ENCODE results near the gene SRRD. TPM values are rescaled to one million over a fixed set of nuclear protein-coding genes. Genes with fewer than 3 reads are reported as not detected.

Gene SRRD
- total and polyA plus RNA-seq, 2 of the 13 experiments (the other 11 are each of a cell fraction or from before 2014, with no cell fraction given) = 22.8 to 36.6 TPM

- no peak overlapping the region for H3K27ac ChIP-seq (ENCODE audit: extremely low read length, insufficient read depth, low read length)
- H3K9me3 ChIP-seq (ENCODE audit: low read length) = no peaks in the 10 kb centered on the region
- no peak overlapping the region for H3K9ac ChIP-seq (ENCODE audit: insufficient read depth, low read depth, low read length)
- no peaks in the 10 kb centered on the region; a peak in 1 of 5 replicates for H3K27me3 ChIP-seq (ENCODE audit: control insufficient read depth in 1 of 2, insufficient read depth in 2 of 2, low read length in 2 of 2)
- ChIA-PET POLR2A (no interaction called here), CTCF (ENCODE audit: low intra/inter-chr PET ratio, low total read pairs) (no interaction called here)
- FAIRE-seq (no peak), ATAC-seq (no peak), DNase-seq (ENCODE audit: low spot score) (no peak)
- H4K20me1 ChIP-seq (ENCODE audit: insufficient read depth, low read length) = no peaks in the 10 kb centered on the region
- peaks cover 18% of the 10 kb centered on the region for H3K79me2 ChIP-seq (ENCODE audit: insufficient read depth, low read length)
- no peak overlapping the region for H3K4me3 ChIP-seq (replicated peaks in 1 of 3; ENCODE audit: insufficient read depth in 1 of 3, low read depth in 2 of 3, low read length in 3 of 3)
- 97% methylated on average over 3 of the region's 3 CpGs for WGBS (ENCODE audit: low lambda C conversion rate)
- H2AFZ ChIP-seq (ENCODE audit: low read length) = no peak overlapping the region
- H3K4me2 ChIP-seq (ENCODE audit: low read depth, low read length) = no peak overlapping the region
- no TSS peak for BruUV-seq (replicated peaks)
- no peaks in the 10 kb centered on the region for H3K36me3 ChIP-seq (replicated peaks in 1 of 2; ENCODE audit: control insufficient read depth in 1 of 2, insufficient read depth in 2 of 2, low read length in 2 of 2)
- in situ Hi-C loops (cut with HindIII; ENCODE audit: extremely low pct_ligation_motif_present, low pct_unique_long_range_greater_than_20kb) = no loop called here
- TF ChIP-seq AGO2 (optimal IDR thresholded peaks at IDR 0.05; ENCODE audit: low read depth, low read length) = no peak
- no peak for TF ChIP-seq SRSF4 (IDR thresholded peaks at IDR 0.05; ENCODE audit: low read depth, low read length, poor library complexity, severe bottlenecking)
- TF ChIP-seq NR2C2 (CRISPR knock-in tag; IDR thresholded peaks at IDR 0.05; ENCODE audit: borderline replicate concordance) = no peak
- TF ChIP-seq EED (CRISPR knock-in tag; IDR thresholded peaks at IDR 0.05) = no peak
- no peak for TF ChIP-seq ZNF652 (CRISPR knock-in tag; IDR thresholded peaks at IDR 0.05; ENCODE audit: borderline replicate concordance, low read depth)
- TF ChIP-seq TIGD3 (CRISPR knock-in tag; IDR thresholded peaks at IDR 0.05; ENCODE audit: borderline replicate concordance) = no peak
- no peak for TF ChIP-seq ATRX (CRISPR knock-in tag; IDR thresholded peaks at IDR 0.05; ENCODE audit: borderline replicate concordance)
- TF ChIP-seq KLF11 (CRISPR knock-in tag; IDR thresholded peaks at IDR 0.05) = no peak
- TF ChIP-seq ZNF20 (CRISPR knock-in tag; IDR thresholded peaks at IDR 0.05) = no peak
- no peak for TF ChIP-seq TFDP1 (CRISPR knock-in tag; IDR thresholded peaks at IDR 0.05; ENCODE audit: borderline replicate concordance)
- TF ChIP-seq, protein P1, sequence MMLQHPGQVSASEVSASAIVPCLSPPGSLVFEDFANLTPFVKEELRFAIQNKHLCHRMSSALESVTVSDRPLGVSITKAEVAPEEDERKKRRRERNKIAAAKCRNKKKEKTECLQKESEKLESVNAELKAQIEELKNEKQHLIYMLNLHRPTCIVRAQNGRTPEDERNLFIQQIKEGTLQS (CRISPR knock-in tag; IDR thresholded peaks at IDR 0.05) = no peak
- H3K4me1 ChIP-seq (ENCODE audit: insufficient read depth, low read length) = peaks cover 34% of the 10 kb centered on the region
- intact Hi-C loops (cut with micrococcal nuclease; ENCODE audit: unreplicated experiment) = no loop called here
Measured at GRCh38 chr22:26515931-26516330, 32.3 kb downstream of the SRRD start.
